ENCODE data around the gene C11orf24. TPM values are rescaled to one million over a fixed set of nuclear protein-coding genes. Genes with fewer than 3 reads are reported as not detected.

Gene C11orf24
- total RNA-seq, 1 experiment from 2014 or later = 53.7 TPM

DNA sequence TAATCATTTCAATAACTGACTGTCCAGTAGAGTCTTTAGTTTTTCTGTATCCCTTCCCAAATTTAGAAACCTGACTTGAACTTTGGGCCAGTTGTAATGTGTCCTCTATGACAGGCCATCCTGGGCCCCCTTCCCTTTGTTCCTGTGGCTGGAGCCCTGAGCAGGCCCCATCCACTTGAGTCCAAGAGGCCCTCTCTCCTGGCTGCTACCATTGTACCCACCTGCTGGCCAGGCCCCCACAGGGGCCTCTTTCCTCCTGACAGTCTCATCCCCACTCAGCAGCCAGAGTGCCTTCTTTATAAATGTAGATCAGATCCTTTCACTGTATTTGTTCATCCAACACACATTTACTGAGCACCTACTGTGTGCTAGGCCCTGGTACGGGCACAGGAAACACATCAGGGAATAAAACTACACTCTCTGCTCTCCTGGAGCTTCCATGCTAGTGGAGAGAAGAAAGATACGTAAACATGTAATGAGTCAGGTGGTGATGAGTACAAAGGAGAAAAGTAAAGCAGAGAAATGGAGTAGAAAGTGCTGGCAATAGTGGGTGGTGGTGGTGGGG is 37.9 kb upstream of the C11orf24 start:
- DNase-seq (ENCODE audit: low spot score) (no peak), ATAC-seq (no peak)
- H3K27ac Mint-ChIP-seq = no peak overlapping the region
- peaks cover 24% of the 10 kb centered on the region for H3K4me1 Mint-ChIP-seq
- H3K27me3 Mint-ChIP-seq (ENCODE audit: low read depth) = peaks cover 8% of the 10 kb centered on the region
- TF ChIP-seq, protein P1, sequence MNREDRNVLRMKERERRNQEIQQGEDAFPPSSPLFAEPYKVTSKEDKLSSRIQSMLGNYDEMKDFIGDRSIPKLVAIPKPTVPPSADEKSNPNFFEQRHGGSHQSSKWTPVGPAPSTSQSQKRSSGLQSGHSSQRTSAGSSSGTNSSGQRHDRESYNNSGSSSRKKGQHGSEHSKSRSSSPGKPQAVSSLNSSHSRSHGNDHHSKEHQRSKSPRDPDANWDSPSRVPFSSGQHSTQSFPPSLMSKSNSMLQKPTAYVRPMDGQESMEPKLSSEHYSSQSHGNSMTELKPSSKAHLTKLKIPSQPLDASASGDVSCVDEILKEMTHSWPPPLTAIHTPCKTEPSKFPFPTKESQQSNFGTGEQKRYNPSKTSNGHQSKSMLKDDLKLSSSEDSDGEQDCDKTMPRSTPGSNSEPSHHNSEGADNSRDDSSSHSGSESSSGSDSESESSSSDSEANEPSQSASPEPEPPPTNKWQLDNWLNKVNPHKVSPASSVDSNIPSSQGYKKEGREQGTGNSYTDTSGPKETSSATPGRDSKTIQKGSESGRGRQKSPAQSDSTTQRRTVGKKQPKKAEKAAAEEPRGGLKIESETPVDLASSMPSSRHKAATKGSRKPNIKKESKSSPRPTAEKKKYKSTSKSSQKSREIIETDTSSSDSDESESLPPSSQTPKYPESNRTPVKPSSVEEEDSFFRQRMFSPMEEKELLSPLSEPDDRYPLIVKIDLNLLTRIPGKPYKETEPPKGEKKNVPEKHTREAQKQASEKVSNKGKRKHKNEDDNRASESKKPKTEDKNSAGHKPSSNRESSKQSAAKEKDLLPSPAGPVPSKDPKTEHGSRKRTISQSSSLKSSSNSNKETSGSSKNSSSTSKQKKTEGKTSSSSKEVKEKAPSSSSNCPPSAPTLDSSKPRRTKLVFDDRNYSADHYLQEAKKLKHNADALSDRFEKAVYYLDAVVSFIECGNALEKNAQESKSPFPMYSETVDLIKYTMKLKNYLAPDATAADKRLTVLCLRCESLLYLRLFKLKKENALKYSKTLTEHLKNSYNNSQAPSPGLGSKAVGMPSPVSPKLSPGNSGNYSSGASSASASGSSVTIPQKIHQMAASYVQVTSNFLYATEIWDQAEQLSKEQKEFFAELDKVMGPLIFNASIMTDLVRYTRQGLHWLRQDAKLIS (CRISPR knock-in tag; IDR thresholded peaks at IDR 0.05; ENCODE audit: borderline replicate concordance) = no peak
- TF ChIP-seq ZNF423 (CRISPR knock-in tag; IDR thresholded peaks at IDR 0.05) = no peak
- TF ChIP-seq GABPB1 (CRISPR knock-in tag; IDR thresholded peaks at IDR 0.05) = no peak
- TF ChIP-seq SMAD4 (CRISPR knock-in tag; IDR thresholded peaks at IDR 0.05) = no peak
- no peak for TF ChIP-seq RORB (CRISPR knock-in tag; IDR thresholded peaks at IDR 0.05)
- TF ChIP-seq ESRRA (CRISPR knock-in tag; IDR thresholded peaks at IDR 0.05; ENCODE audit: borderline replicate concordance) = no peak
- TF ChIP-seq, protein P2, sequence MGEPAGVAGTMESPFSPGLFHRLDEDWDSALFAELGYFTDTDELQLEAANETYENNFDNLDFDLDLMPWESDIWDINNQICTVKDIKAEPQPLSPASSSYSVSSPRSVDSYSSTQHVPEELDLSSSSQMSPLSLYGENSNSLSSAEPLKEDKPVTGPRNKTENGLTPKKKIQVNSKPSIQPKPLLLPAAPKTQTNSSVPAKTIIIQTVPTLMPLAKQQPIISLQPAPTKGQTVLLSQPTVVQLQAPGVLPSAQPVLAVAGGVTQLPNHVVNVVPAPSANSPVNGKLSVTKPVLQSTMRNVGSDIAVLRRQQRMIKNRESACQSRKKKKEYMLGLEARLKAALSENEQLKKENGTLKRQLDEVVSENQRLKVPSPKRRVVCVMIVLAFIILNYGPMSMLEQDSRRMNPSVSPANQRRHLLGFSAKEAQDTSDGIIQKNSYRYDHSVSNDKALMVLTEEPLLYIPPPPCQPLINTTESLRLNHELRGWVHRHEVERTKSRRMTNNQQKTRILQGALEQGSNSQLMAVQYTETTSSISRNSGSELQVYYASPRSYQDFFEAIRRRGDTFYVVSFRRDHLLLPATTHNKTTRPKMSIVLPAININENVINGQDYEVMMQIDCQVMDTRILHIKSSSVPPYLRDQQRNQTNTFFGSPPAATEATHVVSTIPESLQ (CRISPR knock-in tag; IDR thresholded peaks at IDR 0.05) = no peak
- TF ChIP-seq NFYB (CRISPR knock-in tag; conservative IDR thresholded peaks at IDR 0.05; ENCODE audit: low read depth) = no peak
- TF ChIP-seq ETV6 (CRISPR knock-in tag; IDR thresholded peaks at IDR 0.05) = no peak
- TF ChIP-seq FOXK1 (CRISPR knock-in tag; IDR thresholded peaks at IDR 0.05) = no peak
- TF ChIP-seq GRHL2 (CRISPR knock-in tag; IDR thresholded peaks at IDR 0.05; ENCODE audit: insufficient replicate concordance, severe bottlenecking) = no peak
- TF ChIP-seq, protein P3, sequence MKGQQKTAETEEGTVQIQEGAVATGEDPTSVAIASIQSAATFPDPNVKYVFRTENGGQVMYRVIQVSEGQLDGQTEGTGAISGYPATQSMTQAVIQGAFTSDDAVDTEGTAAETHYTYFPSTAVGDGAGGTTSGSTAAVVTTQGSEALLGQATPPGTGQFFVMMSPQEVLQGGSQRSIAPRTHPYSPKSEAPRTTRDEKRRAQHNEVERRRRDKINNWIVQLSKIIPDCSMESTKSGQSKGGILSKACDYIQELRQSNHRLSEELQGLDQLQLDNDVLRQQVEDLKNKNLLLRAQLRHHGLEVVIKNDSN (CRISPR knock-in tag; IDR thresholded peaks at IDR 0.05) = no peak
- no peak for TF ChIP-seq JUN (CRISPR knock-in tag; IDR thresholded peaks at IDR 0.05)
- TF ChIP-seq, protein P4, sequence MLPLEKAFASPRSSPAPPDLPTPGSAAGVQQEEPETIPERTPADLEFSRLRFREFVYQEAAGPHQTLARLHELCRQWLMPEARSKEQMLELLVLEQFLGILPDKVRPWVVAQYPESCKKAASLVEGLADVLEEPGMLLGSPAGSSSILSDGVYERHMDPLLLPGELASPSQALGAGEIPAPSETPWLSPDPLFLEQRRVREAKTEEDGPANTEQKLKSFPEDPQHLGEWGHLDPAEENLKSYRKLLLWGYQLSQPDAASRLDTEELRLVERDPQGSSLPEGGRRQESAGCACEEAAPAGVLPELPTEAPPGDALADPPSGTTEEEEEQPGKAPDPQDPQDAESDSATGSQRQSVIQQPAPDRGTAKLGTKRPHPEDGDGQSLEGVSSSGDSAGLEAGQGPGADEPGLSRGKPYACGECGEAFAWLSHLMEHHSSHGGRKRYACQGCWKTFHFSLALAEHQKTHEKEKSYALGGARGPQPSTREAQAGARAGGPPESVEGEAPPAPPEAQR (CRISPR knock-in tag; IDR thresholded peaks at IDR 0.05) = no peak
- no peak for TF ChIP-seq FOXP1 (CRISPR knock-in tag; IDR thresholded peaks at IDR 0.05; ENCODE audit: borderline replicate concordance)
- TF ChIP-seq, protein P5, sequence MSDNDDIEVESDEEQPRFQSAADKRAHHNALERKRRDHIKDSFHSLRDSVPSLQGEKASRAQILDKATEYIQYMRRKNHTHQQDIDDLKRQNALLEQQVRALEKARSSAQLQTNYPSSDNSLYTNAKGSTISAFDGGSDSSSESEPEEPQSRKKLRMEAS (CRISPR knock-in tag; IDR thresholded peaks at IDR 0.05) = no peak
- TF ChIP-seq TEAD4 (CRISPR knock-in tag; IDR thresholded peaks at IDR 0.05) = no peak
- no peak for TF ChIP-seq GTF2I (CRISPR knock-in tag; conservative IDR thresholded peaks at IDR 0.05)
- no peak for TF ChIP-seq TCF7 (CRISPR knock-in tag; IDR thresholded peaks at IDR 0.05; ENCODE audit: low read depth)
- TF ChIP-seq, protein P6, sequence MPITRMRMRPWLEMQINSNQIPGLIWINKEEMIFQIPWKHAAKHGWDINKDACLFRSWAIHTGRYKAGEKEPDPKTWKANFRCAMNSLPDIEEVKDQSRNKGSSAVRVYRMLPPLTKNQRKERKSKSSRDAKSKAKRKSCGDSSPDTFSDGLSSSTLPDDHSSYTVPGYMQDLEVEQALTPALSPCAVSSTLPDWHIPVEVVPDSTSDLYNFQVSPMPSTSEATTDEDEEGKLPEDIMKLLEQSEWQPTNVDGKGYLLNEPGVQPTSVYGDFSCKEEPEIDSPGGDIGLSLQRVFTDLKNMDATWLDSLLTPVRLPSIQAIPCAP (CRISPR knock-in tag; IDR thresholded peaks at IDR 0.05) = no peak
- H3K4me3 Mint-ChIP-seq = no peak overlapping the region
- CTCF ChIA-PET = interaction anchor here (1.7 kb wide), 1 partner anchor 12 kb away, joined by 13 read pairs; no protein-coding TSS in a partner anchor
- peaks cover 2% of the 10 kb centered on the region for H3K36me3 Mint-ChIP-seq
- POLR2A ChIA-PET = interaction anchor here (0.6 kb wide), 1 partner anchor 30 kb away, joined by 5 read pairs; no protein-coding TSS in a partner anchor
- peaks cover 5% of the 10 kb centered on the region for H3K9me3 Mint-ChIP-seq

Measured in WTC11 (cell line).